ENCODE measurements around the gene AUTS2.

AUTS2 gene

GRCh38 chr7:70539205-70539604, 940.9 kb downstream of the AUTS2 start:
- DNase-seq (ENCODE audit: low read depth in 2 of 2), result no peak

GRCh38 chr7:70539617-70540016, 941.3 kb downstream of the AUTS2 start:
- no peak for DNase-seq (ENCODE audit: low read depth in 2 of 2)

- DNase-seq (ENCODE audit: low read depth in 2 of 2), result no peak
Observed at GRCh38 chr7:70540641-70541040, 942.4 kb downstream of the AUTS2 start.

- no peak for DNase-seq (ENCODE audit: low read depth in 2 of 2)
Observed at GRCh38 chr7:70542750-70543376, 944.6 kb downstream of the AUTS2 start.

- no peak for DNase-seq (ENCODE audit: low read depth in 2 of 2)
Observed at GRCh38 chr7:70544016-70544415, 945.7 kb downstream of the AUTS2 start.

- no peak for DNase-seq (ENCODE audit: low read depth in 2 of 2)
Observed at GRCh38 chr7:70545214-70545613, 946.9 kb downstream of the AUTS2 start.

- no peak for DNase-seq (ENCODE audit: low read depth in 2 of 2)
Observed at GRCh38 chr7:70552141-70552540, 953.9 kb downstream of the AUTS2 start.

- no peak for DNase-seq (ENCODE audit: low read depth in 2 of 2)
Observed at GRCh38 chr7:70553364-70553763, 955.1 kb downstream of the AUTS2 start.

- no peak for DNase-seq (ENCODE audit: low read depth in 2 of 2)
Observed at GRCh38 chr7:70554646-70555045, 956.4 kb downstream of the AUTS2 start.

GRCh38 chr7:70556761-70557160, 958.5 kb downstream of the AUTS2 start:
- DNase-seq (ENCODE audit: low read depth in 2 of 2), result no peak

GRCh38 chr7:70557338-70557737, 959.1 kb downstream of the AUTS2 start:
- no peak for DNase-seq (ENCODE audit: low read depth in 2 of 2)

GRCh38 chr7:70559815-70560214, 961.5 kb downstream of the AUTS2 start:
- DNase-seq (ENCODE audit: low read depth in 2 of 2), result no peak

- no peak for DNase-seq (ENCODE audit: low read depth in 2 of 2)
Observed at GRCh38 chr7:70563960-70564359, 965.7 kb downstream of the AUTS2 start.

GRCh38 chr7:70565721-70566370, 967.6 kb downstream of the AUTS2 start:
- no peak for DNase-seq (ENCODE audit: low read depth in 2 of 2)

- DNase-seq (ENCODE audit: low read depth in 2 of 2), result no peak
Observed at GRCh38 chr7:70566671-70567070, 968.4 kb downstream of the AUTS2 start.

- no peak for DNase-seq (ENCODE audit: low read depth in 2 of 2)
Observed at GRCh38 chr7:70568674-70569334, 970.5 kb downstream of the AUTS2 start.

GRCh38 chr7:70569335-70569819, 971.1 kb downstream of the AUTS2 start:
- no peak for DNase-seq (ENCODE audit: low read depth in 2 of 2)

- no peak for DNase-seq (ENCODE audit: low read depth in 2 of 2)
Observed at GRCh38 chr7:70570029-70570428, 971.8 kb downstream of the AUTS2 start.

GRCh38 chr7:70570961-70571360, 972.7 kb downstream of the AUTS2 start:
- no peak for DNase-seq (ENCODE audit: low read depth in 2 of 2)

GRCh38 chr7:70571403-70571934, 973.2 kb downstream of the AUTS2 start:
- no peak for DNase-seq (ENCODE audit: low read depth in 2 of 2)

- no peak for DNase-seq (ENCODE audit: low read depth in 2 of 2)
Observed at GRCh38 chr7:70571961-70572360, 973.7 kb downstream of the AUTS2 start.

GRCh38 chr7:70572571-70572970, 974.3 kb downstream of the AUTS2 start:
- no peak for DNase-seq (ENCODE audit: low read depth in 2 of 2)

Measured in activated CD8-positive, alpha-beta memory T cell treated with anti-CD3 and anti-CD28 coated beads for 4 hours (primary cell).